Measurements from ENCODE around the gene THYN1. TPM values are rescaled to one million over a fixed set of nuclear protein-coding genes. Genes with fewer than 3 reads are reported as not detected.
A peak's percentile ranks its signal among the peaks of the same experiment; 100 is the strongest.
"Not testable (repeated sequence)": the region's sequence is repeated elsewhere in the genome, so short reads cannot be mapped to it uniquely, and the experiment has no call there.

THYN1 gene
- total and polyA plus RNA-seq, 4 donors: 22.1 to 34.3 (median 26.0) TPM

GRCh38 chr11:134283461-134284230, 30.5 kb upstream of the THYN1 start:
- Histone ChIP-seq H3K27me3 (ENCODE audit: control insufficient read depth in 4 of 4, insufficient read depth in 4 of 4, low read length in 3 of 4) (no peaks in the 10 kb centered on the region), H3K27ac (ENCODE audit: low read depth in 1 of 2, low read length in 2 of 2) (no peak overlapping the region), H3K9ac (ENCODE audit: low read depth in 1 of 2, low read length in 2 of 2) (no peak overlapping the region), H3K4me1 (ENCODE audit: control insufficient read depth in 4 of 4, insufficient read depth in 4 of 4, low read length in 3 of 4) (no peaks in the 10 kb centered on the region), H3K4me3 (ENCODE audit: low read depth in 1 of 3, low read length in 3 of 3) (no peak overlapping the region), H3K36me3 (ENCODE audit: control insufficient read depth in 4 of 4, insufficient read depth in 3 of 4, low read depth in 1 of 4, low read length in 3 of 4) (no peaks in the 10 kb centered on the region), H3K9me3 (ENCODE audit: control insufficient read depth in 4 of 4, low read length in 3 of 4) (no peaks in the 10 kb centered on the region)
- no peak for DNase-seq (ENCODE audit: low spot score)
- 90% methylated on average over 16 of the region's 16 CpGs for WGBS
- TF ChIP-seq CTCF (IDR thresholded peaks at IDR 0.05; ENCODE audit: low read depth, low read length, missing input control) (no peak), NR2F2 (IDR thresholded peaks at IDR 0.05) (no peak), GABPA (IDR thresholded peaks at IDR 0.05 in 1 of 2, conservative IDR thresholded peaks at IDR 0.05 in 1 of 2) (no peak)

- Histone ChIP-seq H3K9me3 (ENCODE audit: control insufficient read depth in 4 of 4, low read length in 3 of 4) (no peaks in the 10 kb centered on the region), H3K4me3 (ENCODE audit: low read depth in 1 of 3, low read length in 3 of 3) (no peak overlapping the region), H3K27ac (ENCODE audit: low read depth in 1 of 2, low read length in 2 of 2) (no peak overlapping the region), H3K9ac (ENCODE audit: low read depth in 1 of 2, low read length in 2 of 2) (no peak overlapping the region), H3K27me3 (ENCODE audit: control insufficient read depth in 4 of 4, insufficient read depth in 4 of 4, low read length in 3 of 4) (peaks cover 0 to 7% (median 3%) of the 10 kb centered on the region in 4 donors), H3K4me1 (ENCODE audit: control insufficient read depth in 4 of 4, insufficient read depth in 4 of 4, low read length in 3 of 4) (peaks cover 0 to 1% (median 0%) of the 10 kb centered on the region in 4 donors), H3K36me3 (ENCODE audit: control insufficient read depth in 4 of 4, insufficient read depth in 3 of 4, low read depth in 1 of 4, low read length in 3 of 4) (no peaks in the 10 kb centered on the region)
- DNase-seq (ENCODE audit: low spot score): no peak
- WGBS: 83% methylated on average over 22 of the region's 22 CpGs
- no peak for TF ChIP-seq REST (IDR thresholded peaks at IDR 0.05)
- TF ChIP-seq RXRA (IDR thresholded peaks at IDR 0.05): peak in 1 of 2 donors; percentile 20
Observed at GRCh38 chr11:134282121-134283045, 29.2 kb upstream of the THYN1 start.

GRCh38 chr11:134281635-134282034, 28.5 kb upstream of the THYN1 start:
- not testable (repeated sequence) for H3K36me3 ChIP-seq (ENCODE audit: control insufficient read depth in 4 of 4, insufficient read depth in 3 of 4, low read depth in 1 of 4, low read length in 3 of 4); DNase-seq (ENCODE audit: low spot score); H3K4me3 ChIP-seq (ENCODE audit: low read depth in 1 of 3, low read length in 3 of 3); H3K9ac ChIP-seq (ENCODE audit: low read depth in 1 of 2, low read length in 2 of 2); H3K9me3 ChIP-seq (ENCODE audit: control insufficient read depth in 4 of 4, low read length in 3 of 4); H3K27ac ChIP-seq (ENCODE audit: low read depth in 1 of 2, low read length in 2 of 2); H3K27me3 ChIP-seq (ENCODE audit: control insufficient read depth in 4 of 4, insufficient read depth in 4 of 4, low read length in 3 of 4); H3K4me1 ChIP-seq (ENCODE audit: control insufficient read depth in 4 of 4, insufficient read depth in 4 of 4, low read length in 3 of 4)
- 92% methylated on average over 17 of the region's 17 CpGs for WGBS

All from liver (tissue), 9 donors.